Measurements from ENCODE around the gene ALG14.

GRCh38 chr1:95004013-95004412 is 68.7 kb downstream of the ALG14 start:
- TF ChIP-seq POLR2A (IDR thresholded peaks at IDR 0.05) (no peak), CTCF (IDR thresholded peaks at IDR 0.05) (no peak)
